ENCODE measurements around the gene EPHA3. TPM values are rescaled to one million over a fixed set of nuclear protein-coding genes. Genes with fewer than 3 reads are reported as not detected.

Gene EPHA3
- total RNA-seq, 8 experiments from 2014 or later: 0.36 to 84.3 (median 42.7) TPM; not detected in 1

GRCh38 chr3:89276116-89276515, 168.7 kb downstream of the EPHA3 start:
- no peak for ATAC-seq (replicated peaks in 6 of 8)
- peaks cover 16 to 32% of the 10 kb centered on the region in 2 donors for H3K4me1 ChIP-seq (replicated peaks in 1 of 2)
- no peak overlapping the region for H3K27ac ChIP-seq
- in situ Hi-C loops (cut with MboI; ENCODE audit: low pct_unique_long_range_greater_than_20kb in 2 of 9, low sequenced_read_pairs in 9 of 9, unreplicated experiment in 9 of 9): no loop called here
- no peak overlapping the region for H3K4me3 ChIP-seq

GRCh38 chr3:89278302-89279025, 171.0 kb downstream of the EPHA3 start:
- peak in 3 of 8 experiments; percentile 59 to 98 (median 70) for ATAC-seq (replicated peaks in 6 of 8)
- WGBS, 10 experiments: 23 to 100% (median 60%) methylated on average over 1 to 9 of the region's 9 CpGs
- Histone ChIP-seq H3K4me1 (replicated peaks in 1 of 2) (peaks cover 16 to 33% of the 10 kb centered on the region in 2 donors), H3K27ac (no peak overlapping the region), H3K4me3 (no peak overlapping the region)
- in situ Hi-C loops (cut with MboI; ENCODE audit: low pct_unique_long_range_greater_than_20kb in 2 of 9, low sequenced_read_pairs in 9 of 9, unreplicated experiment in 9 of 9): no loop called here

- Histone ChIP-seq H3K4me1 (replicated peaks in 1 of 2) (peaks cover 16 to 33% of the 10 kb centered on the region in 2 donors), H3K27ac (no peak overlapping the region), H3K4me3 (no peak overlapping the region)
- peak in 5 of 8 experiments; percentile 37 to 67 (median 55) for ATAC-seq (replicated peaks in 6 of 8)
- WGBS, 10 experiments: 42 to 100% (median 67%) methylated on average over 1 to 2 of the region's 2 CpGs; no CpG with 5 or more reads in 3 of the 10 experiments
- in situ Hi-C loops (cut with MboI; ENCODE audit: low pct_unique_long_range_greater_than_20kb in 2 of 9, low sequenced_read_pairs in 9 of 9, unreplicated experiment in 9 of 9): no loop called here
Measured at GRCh38 chr3:89280301-89280700, 172.9 kb downstream of the EPHA3 start.

- H3K27ac ChIP-seq: no peak overlapping the region
- peaks cover 16 to 31% of the 10 kb centered on the region in 2 donors for H3K4me1 ChIP-seq (replicated peaks in 1 of 2)
- H3K4me3 ChIP-seq: no peak overlapping the region
- ATAC-seq (replicated peaks in 6 of 8): no peak
- 43 to 100% (median 93%) methylated on average over 1 to 8 of the region's 11 CpGs; no CpG with 5 or more reads in 1 of the 10 experiments for WGBS, 10 experiments
- in situ Hi-C loops (cut with MboI; ENCODE audit: low pct_unique_long_range_greater_than_20kb in 2 of 9, low sequenced_read_pairs in 9 of 9, unreplicated experiment in 9 of 9): no loop called here
Measured at GRCh38 chr3:89280822-89281365, 173.5 kb downstream of the EPHA3 start.

GRCh38 chr3:89287902-89288508, 180.6 kb downstream of the EPHA3 start:
- no peak overlapping the region for H3K4me3 ChIP-seq
- peak in 5 of 8 experiments; percentile 40 to 72 (median 61) for ATAC-seq (replicated peaks in 6 of 8)
- H3K4me1 ChIP-seq (replicated peaks in 1 of 2): peaks cover 6 to 20% of the 10 kb centered on the region in 2 donors
- H3K27ac ChIP-seq: no peak overlapping the region
- in situ Hi-C loops (cut with MboI; ENCODE audit: low pct_unique_long_range_greater_than_20kb in 2 of 9, low sequenced_read_pairs in 9 of 9, unreplicated experiment in 9 of 9): no loop called here
- WGBS, 10 experiments: 22 to 88% (median 71%) methylated on average over 1 of the region's 1 CpG; no CpG with 5 or more reads in 3 of the 10 experiments

- Histone ChIP-seq H3K27ac (no peak overlapping the region), H3K4me1 (replicated peaks in 1 of 2) (peaks cover 6 to 20% of the 10 kb centered on the region in 2 donors), H3K4me3 (no peak overlapping the region)
- WGBS, 10 experiments: 0 to 90% (median 69%) methylated on average over 1 to 5 of the region's 5 CpGs
- in situ Hi-C loops (cut with MboI; ENCODE audit: low pct_unique_long_range_greater_than_20kb in 2 of 9, low sequenced_read_pairs in 9 of 9, unreplicated experiment in 9 of 9): no loop called here
- peak in 4 of 8 experiments; percentile 41 to 76 (median 58) for ATAC-seq (replicated peaks in 6 of 8)
Measured at GRCh38 chr3:89289574-89290190, 182.3 kb downstream of the EPHA3 start.

GRCh38 chr3:89297199-89297598, 189.8 kb downstream of the EPHA3 start:
- in situ Hi-C loops (cut with MboI; ENCODE audit: low pct_unique_long_range_greater_than_20kb in 2 of 9, low sequenced_read_pairs in 9 of 9, unreplicated experiment in 9 of 9): no loop called here
- WGBS, 10 experiments: 0 to 71% (median 57%) methylated on average over 1 of the region's 1 CpG; no CpG with 5 or more reads in 1 of the 10 experiments
- ATAC-seq (replicated peaks in 6 of 8): peak in 3 of 8 experiments; percentile 53 to 86 (median 56)

GRCh38 chr3:89300526-89300925, 193.1 kb downstream of the EPHA3 start:
- H3K4me3 ChIP-seq: no peak overlapping the region
- WGBS, 10 experiments: 40 to 100% (median 93%) methylated on average over 1 to 2 of the region's 2 CpGs; no CpG with 5 or more reads in 2 of the 10 experiments
- no peak overlapping the region for H3K27ac ChIP-seq
- H3K4me1 ChIP-seq (replicated peaks in 1 of 2): peaks cover 2 to 13% of the 10 kb centered on the region in 2 donors
- ATAC-seq (replicated peaks in 6 of 8): no peak
- in situ Hi-C loops (cut with MboI; ENCODE audit: low pct_unique_long_range_greater_than_20kb in 2 of 9, low sequenced_read_pairs in 9 of 9, unreplicated experiment in 9 of 9): no loop called here

More at GRCh38 chr3:89297199-89297598, 189.8 kb downstream of the EPHA3 start:
- H3K27ac ChIP-seq: no peak overlapping the region
- H3K4me3 ChIP-seq: no peak overlapping the region
- peaks cover 2 to 13% of the 10 kb centered on the region in 2 donors for H3K4me1 ChIP-seq (replicated peaks in 1 of 2)

GRCh38 chr3:89300981-89301380, 193.6 kb downstream of the EPHA3 start:
- WGBS, 10 experiments: 0 to 84% (median 55%) methylated on average over 1 to 2 of the region's 2 CpGs; no CpG with 5 or more reads in 1 of the 10 experiments
- ATAC-seq (replicated peaks in 6 of 8): no peak
- Histone ChIP-seq H3K4me1 (replicated peaks in 1 of 2) (peaks cover 2 to 13% of the 10 kb centered on the region in 2 donors), H3K4me3 (no peak overlapping the region), H3K27ac (no peak overlapping the region)
- in situ Hi-C loops (cut with MboI; ENCODE audit: low pct_unique_long_range_greater_than_20kb in 2 of 9, low sequenced_read_pairs in 9 of 9, unreplicated experiment in 9 of 9): no loop called here

- Histone ChIP-seq H3K4me3 (no peak overlapping the region), H3K27ac (no peak overlapping the region), H3K4me1 (replicated peaks in 1 of 2) (peaks cover 0 to 4% of the 10 kb centered on the region in 2 donors)
- in situ Hi-C loops (cut with MboI; ENCODE audit: low pct_unique_long_range_greater_than_20kb in 2 of 9, low sequenced_read_pairs in 9 of 9, unreplicated experiment in 9 of 9): no loop called here
- no peak for ATAC-seq (replicated peaks in 6 of 8)
Measured at GRCh38 chr3:89303701-89304100, 196.3 kb downstream of the EPHA3 start.

GRCh38 chr3:89306540-89306939, 199.1 kb downstream of the EPHA3 start:
- in situ Hi-C loops (cut with MboI; ENCODE audit: low pct_unique_long_range_greater_than_20kb in 2 of 9, low sequenced_read_pairs in 9 of 9, unreplicated experiment in 9 of 9): no loop called here
- no peak for ATAC-seq (replicated peaks in 6 of 8)
- no peak overlapping the region for H3K4me3 ChIP-seq
- H3K27ac ChIP-seq: no peak overlapping the region
- no peaks in the 10 kb centered on the region for H3K4me1 ChIP-seq (replicated peaks in 1 of 2)
- WGBS, 10 experiments: 0 to 100% (median 51%) methylated on average over 1 to 2 of the region's 2 CpGs; no CpG with 5 or more reads in 2 of the 10 experiments

GRCh38 chr3:89311581-89311980, 204.2 kb downstream of the EPHA3 start:
- Histone ChIP-seq H3K4me3 (no peak overlapping the region), H3K4me1 (replicated peaks in 1 of 2) (peaks cover 0 to 8% of the 10 kb centered on the region in 2 donors), H3K27ac (no peak overlapping the region)
- no peak for ATAC-seq (replicated peaks in 6 of 8)
- WGBS, 10 experiments: 0 to 96% (median 69%) methylated on average over 1 to 2 of the region's 2 CpGs
- in situ Hi-C loops (cut with MboI; ENCODE audit: low pct_unique_long_range_greater_than_20kb in 2 of 9, low sequenced_read_pairs in 9 of 9, unreplicated experiment in 9 of 9): no loop called here

- in situ Hi-C loops (cut with MboI; ENCODE audit: low pct_unique_long_range_greater_than_20kb in 2 of 9, low sequenced_read_pairs in 9 of 9, unreplicated experiment in 9 of 9): no loop called here
- WGBS, 10 experiments: 33 to 100% (median 89%) methylated on average over 1 to 4 of the region's 4 CpGs
- Histone ChIP-seq H3K27ac (no peak overlapping the region), H3K4me3 (no peak overlapping the region), H3K4me1 (replicated peaks in 1 of 2) (peaks cover 0 to 8% of the 10 kb centered on the region in 2 donors)
- no peak for ATAC-seq (replicated peaks in 6 of 8)
Measured at GRCh38 chr3:89312141-89312540, 204.7 kb downstream of the EPHA3 start.
